Hippocampal formation (tissue), 2 donors: ENCODE results near the gene NACAD.

ENCODE experiments used
- DNase-seq, 2 donors: peaks; one replicate each; lab custom pipeline; 2025; lab: John Stamatoyannopoulos, UW

Gene NACAD

GRCh38 chr7:45073786-45074527 is 14.8 kb downstream of the NACAD start:
- DNase-seq: no peak

DNA sequence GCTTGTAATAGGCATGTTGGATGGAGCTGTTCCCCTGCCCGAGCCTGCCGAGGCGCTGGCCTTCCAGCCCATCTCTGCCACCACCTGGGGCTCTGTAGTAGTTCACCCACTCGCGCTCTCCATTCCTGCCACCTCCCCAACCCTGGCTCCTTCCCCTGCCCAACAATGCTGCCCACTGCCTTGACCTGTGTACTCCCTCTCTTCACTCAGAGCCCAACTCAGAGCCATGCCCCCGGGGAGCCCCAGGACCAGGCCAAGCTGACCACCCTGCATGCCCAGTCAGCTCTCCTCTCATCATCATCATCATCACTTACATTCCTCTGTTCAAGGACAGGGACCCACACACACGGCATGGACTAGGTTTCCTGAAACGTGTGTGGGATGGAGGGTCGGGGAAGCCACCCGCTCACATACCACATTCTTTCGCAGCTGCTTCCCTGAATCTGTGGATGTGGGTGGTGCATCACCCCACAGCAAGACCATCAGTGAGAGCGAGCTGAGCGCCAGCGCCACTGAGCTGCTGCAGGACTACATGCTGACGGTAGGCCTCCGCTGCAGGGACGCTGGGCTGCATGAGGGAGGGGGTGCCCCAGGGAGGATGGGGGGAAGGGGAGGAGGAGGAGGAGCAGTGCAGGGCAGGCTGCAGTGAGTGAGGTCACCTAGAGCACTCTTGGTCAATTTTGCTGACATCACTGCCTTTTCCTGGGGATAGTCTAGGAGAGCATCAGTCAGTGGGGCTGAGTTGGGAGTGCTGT is 15.6 kb downstream of the NACAD start:
- DNase-seq: no peak

DNA sequence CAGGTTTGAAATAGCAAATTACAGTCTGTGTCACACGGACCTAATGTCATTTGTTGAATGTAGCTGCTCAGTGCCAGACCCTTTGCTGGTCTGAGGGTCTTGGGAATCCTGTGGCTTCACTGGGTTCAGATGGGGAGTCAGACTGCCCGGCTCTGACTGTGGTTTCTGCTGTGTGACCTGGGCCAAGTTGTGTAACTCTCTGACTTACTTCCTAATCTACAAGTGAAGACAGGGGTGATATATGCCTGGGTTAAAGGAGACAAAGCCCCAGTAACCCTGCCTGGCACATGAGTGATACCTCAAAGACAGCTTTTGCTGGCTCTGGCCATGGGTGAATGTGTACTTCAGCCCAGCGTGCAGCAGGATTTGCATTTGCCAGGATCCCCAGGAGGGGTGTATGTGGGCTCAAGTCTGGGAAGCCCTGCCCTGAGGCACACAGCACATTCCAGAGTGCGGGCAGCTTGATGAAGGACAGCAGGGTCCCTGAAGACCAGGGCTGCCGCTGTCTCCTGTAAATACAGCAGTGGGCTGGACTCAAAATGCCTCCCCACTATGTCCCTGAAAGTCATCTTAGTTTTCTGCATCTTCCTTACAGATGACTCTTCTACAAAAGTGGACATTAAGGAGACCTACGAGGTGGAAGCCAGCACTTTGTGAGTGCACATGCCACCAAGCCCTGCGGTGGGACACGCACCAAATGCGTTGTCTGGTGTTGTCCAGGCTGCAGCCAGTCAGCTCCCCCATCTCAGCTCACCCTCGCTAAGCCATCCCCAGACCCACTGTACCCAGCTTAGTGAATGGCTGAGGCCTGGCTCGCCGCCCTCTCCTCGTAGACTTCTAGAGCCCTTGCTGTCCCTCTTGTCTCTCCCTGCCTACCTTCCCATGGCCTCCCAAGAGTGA is 16.4 kb downstream of the NACAD start:
- no peak for DNase-seq

DNA sequence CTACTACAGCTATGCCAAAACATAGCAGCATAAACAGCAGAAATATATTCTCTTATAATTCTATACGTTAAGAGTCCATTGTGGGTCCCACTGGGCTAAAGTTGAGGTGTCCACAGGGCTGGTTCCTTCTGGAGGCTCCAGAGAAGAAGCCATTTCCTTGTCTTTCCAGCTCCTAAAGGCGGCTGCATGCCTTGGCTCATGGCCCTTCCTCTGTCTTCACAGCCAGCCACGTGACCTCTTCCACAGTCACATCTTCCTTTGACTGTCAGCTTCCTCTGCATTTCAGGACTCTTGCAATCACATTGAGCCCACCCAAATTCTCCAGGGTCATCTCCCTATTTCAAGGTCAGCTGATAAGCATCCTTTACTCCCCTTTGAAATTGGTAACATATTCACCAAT is 17.2 kb downstream of the NACAD start:
- DNase-seq: no peak

DNA sequence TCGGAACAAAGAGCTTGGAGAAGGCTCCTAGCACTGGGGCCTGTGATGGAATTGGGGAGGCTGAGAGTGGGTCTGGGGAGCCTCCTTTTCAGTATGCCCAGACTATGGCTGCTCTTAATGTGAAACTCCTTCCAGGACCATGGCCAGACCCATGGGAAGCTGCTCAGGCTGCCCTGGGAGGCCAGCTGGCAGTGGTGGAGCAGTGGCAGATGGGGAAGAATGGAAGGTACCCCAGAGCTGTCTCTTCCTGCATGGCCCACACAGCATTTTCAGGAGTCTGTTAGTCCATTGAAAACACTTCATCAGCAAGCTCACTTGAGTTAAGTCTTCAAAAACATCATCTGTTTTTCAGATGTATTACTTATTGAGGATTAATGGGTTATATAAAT is 18.5 kb downstream of the NACAD start:
- DNase-seq: no peak

- no peak for DNase-seq
These were observed 19.1 kb downstream of the NACAD start for GRCh38 chr7:45069444-45070253.

DNA sequence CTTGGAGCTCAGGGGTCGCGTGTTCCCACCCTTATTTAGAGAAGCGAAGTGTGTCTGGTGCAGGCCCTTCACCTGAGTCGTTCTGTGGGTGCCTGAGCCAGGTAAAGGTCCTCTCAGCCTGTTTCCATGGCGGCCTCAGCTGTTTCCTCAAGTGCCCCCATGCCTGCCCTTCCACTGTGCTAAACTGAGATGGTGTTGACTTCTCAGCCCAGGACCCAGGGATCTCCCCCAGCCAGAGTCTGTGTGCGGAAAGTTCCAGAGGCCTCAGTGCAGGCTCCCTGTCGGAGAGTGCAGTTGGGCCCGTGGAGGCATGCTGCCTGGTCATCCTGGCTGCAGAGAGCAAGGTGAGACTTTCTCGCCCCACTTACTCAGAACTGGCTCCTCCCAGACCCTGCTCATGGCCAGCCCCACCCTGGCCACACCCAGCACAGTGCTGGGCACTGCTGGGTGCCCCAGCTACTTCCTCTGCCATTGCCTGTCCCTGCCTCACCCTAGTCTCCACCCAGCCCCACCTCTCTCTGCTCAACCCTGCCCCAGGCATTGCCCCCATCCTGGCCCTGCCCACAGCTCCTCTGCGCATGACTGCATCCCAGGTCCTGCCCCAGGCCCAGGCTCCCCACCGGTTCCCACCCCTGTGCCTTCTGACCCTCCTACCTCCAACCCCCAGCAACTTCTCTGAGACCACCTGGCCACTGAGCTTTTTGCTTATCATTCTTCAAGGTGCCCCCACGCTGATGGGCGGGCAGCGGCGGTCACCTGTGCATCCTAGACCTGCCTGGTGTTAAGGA is 20.3 kb downstream of the NACAD start:
- no peak for DNase-seq

- no peak for DNase-seq
These were observed 21.2 kb downstream of the NACAD start for GRCh38 chr7:45067582-45067981.

DNA sequence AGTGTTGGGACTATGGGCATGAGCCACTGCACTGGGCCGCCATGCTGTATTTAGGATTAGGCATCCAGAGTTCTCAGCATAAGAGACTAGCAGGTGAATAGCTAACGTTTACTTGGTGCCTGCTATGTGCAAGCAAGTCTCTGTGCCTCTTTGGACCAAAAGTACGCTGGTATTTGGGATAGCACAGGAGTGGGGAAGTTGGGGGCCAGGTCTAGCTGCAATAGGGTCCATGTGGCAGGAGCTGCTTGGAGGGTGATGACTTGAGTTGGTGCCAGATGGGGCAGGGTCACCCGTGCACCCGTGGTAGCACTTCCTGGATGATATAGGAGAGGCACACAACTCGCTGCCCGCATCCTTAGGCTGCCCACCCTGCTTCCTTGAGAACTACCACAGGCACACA is 22.4 kb downstream of the NACAD start:
- no peak for DNase-seq

DNA sequence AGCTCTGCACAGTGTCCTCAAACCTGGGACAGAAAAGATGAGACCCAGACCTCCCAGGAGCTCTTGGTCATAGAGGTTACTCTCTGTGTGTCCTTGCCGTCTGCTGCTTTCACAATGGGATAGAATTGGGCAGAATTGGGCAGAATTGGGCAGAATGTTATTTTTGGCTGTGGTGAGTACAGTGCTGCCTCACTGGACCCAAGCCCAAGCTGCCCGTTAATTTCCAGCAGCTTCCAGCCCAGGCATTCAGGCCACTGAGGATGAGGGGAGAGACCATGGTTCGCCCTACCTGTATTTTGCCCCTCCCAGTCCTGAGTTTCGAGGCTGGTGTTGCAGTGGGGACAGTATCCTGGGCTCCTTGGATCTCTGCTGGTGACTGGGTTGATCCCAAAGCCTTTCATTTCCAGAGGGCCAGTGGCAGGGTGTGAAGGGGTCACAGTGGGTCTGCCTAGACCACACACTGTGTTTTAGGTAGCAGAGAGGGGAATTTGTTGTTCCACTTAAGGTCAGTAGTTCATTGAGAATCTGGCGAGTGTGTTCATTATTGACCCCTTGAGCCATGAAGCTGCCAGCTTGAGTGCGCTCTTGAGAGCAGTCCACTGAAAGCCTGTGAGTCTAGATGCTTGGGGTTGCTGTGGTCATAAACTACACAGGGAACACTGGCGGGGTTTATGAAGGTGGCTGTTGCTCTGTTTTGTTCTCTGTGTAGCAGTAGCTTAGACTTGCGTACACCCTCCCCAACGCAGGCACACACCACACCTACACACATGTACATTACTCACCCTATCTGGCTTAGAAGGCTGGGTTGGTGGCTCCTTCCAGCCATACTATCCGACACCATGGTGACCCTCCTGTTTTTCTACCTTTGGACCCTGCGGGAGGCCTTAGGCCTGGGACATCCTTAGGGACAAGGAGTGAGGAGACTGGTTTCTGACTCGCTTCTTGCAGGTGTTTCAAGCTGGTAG is 23.5 kb downstream of the NACAD start:
- DNase-seq: no peak

GRCh38 chr7:45064047-45064725 is 24.6 kb downstream of the NACAD start:
- no peak for DNase-seq

GRCh38 chr7:45061806-45062425 is 26.9 kb downstream of the NACAD start:
- no peak for DNase-seq

DNA sequence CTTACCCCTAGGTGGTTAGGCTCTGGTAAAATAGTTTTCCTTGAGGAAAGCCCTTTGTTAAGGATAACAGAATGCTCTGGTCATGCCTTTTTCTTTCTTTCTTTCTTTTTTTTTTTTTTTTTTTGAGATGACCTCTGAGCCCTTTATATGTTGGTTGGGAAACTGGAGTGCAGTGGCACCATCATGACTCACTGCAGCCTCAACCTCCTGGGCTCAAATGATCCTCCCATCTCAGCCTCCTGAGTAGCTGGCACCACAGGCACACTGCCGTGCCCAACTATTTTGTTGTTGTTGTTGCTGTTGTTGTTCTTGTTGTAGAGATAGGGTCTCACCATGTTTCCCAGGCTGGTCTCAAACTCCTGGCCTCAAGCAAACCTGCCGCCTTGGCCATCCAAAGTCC is 27.4 kb downstream of the NACAD start:
- DNase-seq: no peak

- no peak for DNase-seq
These were observed 28.5 kb downstream of the NACAD start for GRCh38 chr7:45060295-45060694.

- DNase-seq: no peak
These were observed 30.9 kb downstream of the NACAD start for GRCh38 chr7:45057878-45058277.

- DNase-seq: no peak
These were observed 33.1 kb downstream of the NACAD start for GRCh38 chr7:45055594-45056219.

- no peak for DNase-seq
These were observed 33.8 kb downstream of the NACAD start for GRCh38 chr7:45055016-45055415.

DNA sequence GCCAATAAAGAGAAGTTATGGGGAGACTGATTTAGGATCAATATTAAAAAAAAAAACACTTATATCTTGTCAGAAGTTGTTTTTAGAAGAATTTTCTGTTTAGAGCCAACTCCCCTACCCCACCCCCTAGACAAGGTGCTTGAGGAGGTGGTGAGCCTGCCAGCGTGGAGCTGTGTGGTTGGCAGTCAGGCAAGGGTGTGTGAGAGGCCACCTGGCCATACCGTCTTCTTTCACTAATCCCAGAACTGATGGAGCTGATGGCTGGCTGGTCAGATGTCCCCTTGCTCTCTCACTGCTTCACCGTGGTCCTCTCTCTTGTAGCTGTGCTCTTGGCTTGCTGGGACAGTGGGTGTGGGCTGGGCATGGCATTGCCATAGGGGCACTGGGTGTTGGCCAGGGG is 34.3 kb downstream of the NACAD start:
- no peak for DNase-seq
